CD4-positive, alpha-beta T cell treated with Interleukin-4 for 1 hour (primary cell): ENCODE data around the gene USP53.
"Not testable (repeated sequence)": the region's sequence is repeated elsewhere in the genome, so short reads cannot be mapped to it uniquely, and the experiment has no call there.

Experiments
- DNase-seq, 2 donors: peaks; one replicate each; pipeline ENCODE4 v3.0.0-alpha.2; 2020 to 2022

The USP53 gene

GRCh38 chr4:119328695-119329094 lies 116.2 kb downstream of the USP53 start:
- DNase-seq: no peak

- no peak for DNase-seq
Measured at GRCh38 chr4:119329835-119330620, 117.5 kb downstream of the USP53 start.

GRCh38 chr4:119336332-119336979 lies 123.9 kb downstream of the USP53 start:
- DNase-seq: not testable (repeated sequence)

GRCh38 chr4:119337010-119337409 lies 124.5 kb downstream of the USP53 start:
- DNase-seq: no peak

GRCh38 chr4:119339895-119340294 lies 127.4 kb downstream of the USP53 start:
- DNase-seq: not testable (repeated sequence)

GRCh38 chr4:119343293-119343692 lies 130.8 kb downstream of the USP53 start:
- not testable (repeated sequence) for DNase-seq
